ENCODE results near the gene PRRT1B.

GRCh38 chr9:131565369-131565768 is 20.0 kb downstream of the PRRT1B start:
- TF ChIP-seq POLR2AphosphoS5 (IDR thresholded peaks at IDR 0.05) (no peak), POLR2A (IDR thresholded peaks at IDR 0.05) (no peak), EP300 (IDR thresholded peaks at IDR 0.05) (no peak)
- TF ChIP-seq, protein P1, sequence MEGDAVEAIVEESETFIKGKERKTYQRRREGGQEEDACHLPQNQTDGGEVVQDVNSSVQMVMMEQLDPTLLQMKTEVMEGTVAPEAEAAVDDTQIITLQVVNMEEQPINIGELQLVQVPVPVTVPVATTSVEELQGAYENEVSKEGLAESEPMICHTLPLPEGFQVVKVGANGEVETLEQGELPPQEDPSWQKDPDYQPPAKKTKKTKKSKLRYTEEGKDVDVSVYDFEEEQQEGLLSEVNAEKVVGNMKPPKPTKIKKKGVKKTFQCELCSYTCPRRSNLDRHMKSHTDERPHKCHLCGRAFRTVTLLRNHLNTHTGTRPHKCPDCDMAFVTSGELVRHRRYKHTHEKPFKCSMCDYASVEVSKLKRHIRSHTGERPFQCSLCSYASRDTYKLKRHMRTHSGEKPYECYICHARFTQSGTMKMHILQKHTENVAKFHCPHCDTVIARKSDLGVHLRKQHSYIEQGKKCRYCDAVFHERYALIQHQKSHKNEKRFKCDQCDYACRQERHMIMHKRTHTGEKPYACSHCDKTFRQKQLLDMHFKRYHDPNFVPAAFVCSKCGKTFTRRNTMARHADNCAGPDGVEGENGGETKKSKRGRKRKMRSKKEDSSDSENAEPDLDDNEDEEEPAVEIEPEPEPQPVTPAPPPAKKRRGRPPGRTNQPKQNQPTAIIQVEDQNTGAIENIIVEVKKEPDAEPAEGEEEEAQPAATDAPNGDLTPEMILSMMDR (IDR thresholded peaks at IDR 0.05): no peak
